Natural killer cell (primary cell): ENCODE measurements around the gene HSF2. TPM values are rescaled to one million over a fixed set of nuclear protein-coding genes. Genes with fewer than 3 reads are reported as not detected.
A peak's percentile ranks its signal among the peaks of the same experiment; 100 is the strongest.
"Not testable (repeated sequence)": the region's sequence is repeated elsewhere in the genome, so short reads cannot be mapped to it uniquely, and the experiment has no call there.

Experiments
- ATAC-seq, 3 donors: fragments of 150-1000 bp in 2 of 3; fragments of 200-7000 bp in 1 of 3; cut with Tn5 transposase; 1 replicate in 1 of 3; 2 replicates in 2 of 3; pipeline ENCODE4 v1.10.0; 2021; ENCODE audit warnings: mild to moderate bottlenecking in 2 of 3, moderate library complexity in 2 of 3
- DNase-seq, 2 donors: peaks; one replicate each; pipeline versions ENCODE4 v3.0.0 to v3.0.0-alpha.2; 2013 to 2021; ENCODE audit warnings: mixed read lengths in 1 of 2
- H3K27ac ChIP-seq: one replicate; pipeline ENCODE4 v1.5.1; 2013; ENCODE audit warnings: mild to moderate bottlenecking, low read length
- H3K27me3 ChIP-seq: one replicate; pipeline ENCODE4 v1.6.1; 2013; ENCODE audit warnings: low read length; ENCODE audit not compliant: control insufficient read depth, insufficient read depth
- H3K36me3 ChIP-seq: one replicate; pipeline ENCODE4 v1.6.1; 2013; ENCODE audit warnings: low read length; ENCODE audit not compliant: control insufficient read depth, insufficient read depth
- H3K4me1 ChIP-seq: one replicate; pipeline ENCODE4 v1.6.1; 2013; ENCODE audit warnings: low read length; ENCODE audit not compliant: control insufficient read depth, insufficient read depth
- H3K4me3 ChIP-seq: one replicate; pipeline ENCODE4 v1.5.1; 2013; ENCODE audit warnings: low read length
- H3K9me3 ChIP-seq: one replicate; pipeline ENCODE4 v1.6.1; 2013; ENCODE audit warnings: low read length; ENCODE audit not compliant: control insufficient read depth, insufficient read depth
- H3K27ac Mint-ChIP-seq, 2 donors: one replicate each; pipeline ENCODE4 v1.8.0; 2022; ENCODE audit warnings: mild to moderate bottlenecking in 2 of 2, mixed read lengths in 2 of 2, moderate library complexity in 1 of 2
- H3K27me3 Mint-ChIP-seq, 2 donors: one replicate each; pipeline ENCODE4 v1.8.0; 2022; ENCODE audit warnings: low read depth in 2 of 2, mixed read lengths in 2 of 2
- H3K36me3 Mint-ChIP-seq: one replicate; pipeline ENCODE4 v1.8.0; 2022; ENCODE audit warnings: mixed read lengths
- H3K4me1 Mint-ChIP-seq, 2 donors: one replicate each; pipeline ENCODE4 v1.8.0; 2022; ENCODE audit warnings: mixed read lengths in 2 of 2
- H3K4me3 Mint-ChIP-seq: one replicate; pipeline ENCODE4 v1.8.0; 2022; ENCODE audit warnings: mild to moderate bottlenecking, moderate library complexity, mixed read lengths
- H3K9me3 Mint-ChIP-seq, 2 donors: one replicate each; pipeline ENCODE4 v1.8.0; 2022; ENCODE audit warnings: mixed read lengths in 2 of 2
- WGBS: methylation state at CpG from one replicate; pipeline ENCODE4 v1.1.7; 2013; ENCODE audit warnings: missing lambda C conversion rate; ENCODE audit not compliant: insufficient coverage; 5-methylcytosine and 5-hydroxymethylcytosine counted together
- intact Hi-C: fragments of 100-400 bp; cut with micrococcal nuclease; formaldehyde crosslinking; loops from one replicate; pipeline ENCODE4 v1.14.2; 2022
- total RNA-seq, 4 donors: library from RNA; stranded (reverse); fragments of 120-200 nt in 1 of 4; gene quantifications; one replicate each; pipeline versions ENCODE4 v1.2.3 to v1.2.4, GENCODE V29; 2013 to 2022
- TF ChIP-seq, protein P1 (sequence below): fragments of 200-600 bp; IDR thresholded peaks from one replicate; pipeline ENCODE4 v1.8.0; 2022; ENCODE audit warnings: antibody characterized with exemption

Gene HSF2
- total RNA-seq, 3 donors from 2014 or later (not counting 1 experiment from before 2014, with no cell fraction given) = 16.4 to 23.5 (median 21.1) TPM

DNA sequence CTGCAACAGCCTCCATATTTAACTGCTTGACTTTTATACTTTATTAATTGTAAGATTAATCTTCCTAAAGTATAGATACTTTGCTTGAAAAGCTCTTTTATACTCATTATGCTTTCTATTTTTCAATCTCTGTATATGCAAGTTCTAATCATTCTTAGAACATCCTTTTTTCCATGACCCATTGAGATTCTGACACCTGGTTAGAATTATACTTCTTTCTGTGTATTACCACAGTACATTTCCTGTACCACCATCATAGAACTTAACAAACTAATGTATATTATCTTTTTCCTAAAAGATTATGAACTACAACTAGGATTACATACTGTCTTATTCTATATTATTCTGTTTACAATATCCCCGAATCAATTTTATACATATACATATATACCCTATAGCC lies 58.6 kb downstream of the HSF2 start:
- 100% methylated on average over 1 of the region's 1 CpG for WGBS
- no peak overlapping the region for H3K27ac ChIP-seq
- H3K36me3 ChIP-seq = peaks cover 46% of the 10 kb centered on the region
- H3K27me3 ChIP-seq = no peaks in the 10 kb centered on the region
- Mint-ChIP-seq H3K27me3 (no peaks in the 10 kb centered on the region), H3K36me3 (peaks cover 16% of the 10 kb centered on the region), H3K4me3 (peak overlapping the region; percentile 33), H3K9me3 (no peaks in the 10 kb centered on the region), H3K27ac (peak overlapping the region; percentile 51 to 69), H3K4me1 (peaks cover 78 to 83% of the 10 kb centered on the region in 2 donors)
- intact Hi-C loops = no loop called here
- H3K4me3 ChIP-seq = no peak overlapping the region
- TF ChIP-seq, protein P1, sequence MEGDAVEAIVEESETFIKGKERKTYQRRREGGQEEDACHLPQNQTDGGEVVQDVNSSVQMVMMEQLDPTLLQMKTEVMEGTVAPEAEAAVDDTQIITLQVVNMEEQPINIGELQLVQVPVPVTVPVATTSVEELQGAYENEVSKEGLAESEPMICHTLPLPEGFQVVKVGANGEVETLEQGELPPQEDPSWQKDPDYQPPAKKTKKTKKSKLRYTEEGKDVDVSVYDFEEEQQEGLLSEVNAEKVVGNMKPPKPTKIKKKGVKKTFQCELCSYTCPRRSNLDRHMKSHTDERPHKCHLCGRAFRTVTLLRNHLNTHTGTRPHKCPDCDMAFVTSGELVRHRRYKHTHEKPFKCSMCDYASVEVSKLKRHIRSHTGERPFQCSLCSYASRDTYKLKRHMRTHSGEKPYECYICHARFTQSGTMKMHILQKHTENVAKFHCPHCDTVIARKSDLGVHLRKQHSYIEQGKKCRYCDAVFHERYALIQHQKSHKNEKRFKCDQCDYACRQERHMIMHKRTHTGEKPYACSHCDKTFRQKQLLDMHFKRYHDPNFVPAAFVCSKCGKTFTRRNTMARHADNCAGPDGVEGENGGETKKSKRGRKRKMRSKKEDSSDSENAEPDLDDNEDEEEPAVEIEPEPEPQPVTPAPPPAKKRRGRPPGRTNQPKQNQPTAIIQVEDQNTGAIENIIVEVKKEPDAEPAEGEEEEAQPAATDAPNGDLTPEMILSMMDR = no peak
- DNase-seq (no peak), ATAC-seq (peak in 1 of 3 donors; percentile 24)
- peaks cover 8% of the 10 kb centered on the region for H3K4me1 ChIP-seq
- H3K9me3 ChIP-seq = no peaks in the 10 kb centered on the region

DNA sequence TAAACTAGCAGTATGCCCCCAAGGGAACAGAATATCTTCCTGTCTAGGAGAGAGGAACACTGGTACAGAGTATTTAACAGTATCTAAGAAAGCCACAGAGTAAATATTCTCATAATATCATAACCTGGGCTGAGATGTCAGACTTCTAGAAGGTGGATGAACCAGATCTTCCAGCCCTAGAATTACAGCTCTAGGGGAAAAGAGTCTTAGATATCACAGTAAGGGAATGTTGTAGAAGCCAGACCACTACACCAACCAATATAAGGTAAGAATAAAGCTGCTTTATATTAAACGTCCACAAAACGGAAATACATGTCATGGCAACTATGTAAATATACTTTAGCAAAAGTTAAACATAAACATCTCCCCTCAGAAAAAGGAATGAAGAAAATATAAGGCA lies 59.8 kb downstream of the HSF2 start:
- Mint-ChIP-seq H3K4me1 (peaks cover 82 to 83% of the 10 kb centered on the region in 2 donors), H3K4me3 (peak overlapping the region; percentile 45)

DNA sequence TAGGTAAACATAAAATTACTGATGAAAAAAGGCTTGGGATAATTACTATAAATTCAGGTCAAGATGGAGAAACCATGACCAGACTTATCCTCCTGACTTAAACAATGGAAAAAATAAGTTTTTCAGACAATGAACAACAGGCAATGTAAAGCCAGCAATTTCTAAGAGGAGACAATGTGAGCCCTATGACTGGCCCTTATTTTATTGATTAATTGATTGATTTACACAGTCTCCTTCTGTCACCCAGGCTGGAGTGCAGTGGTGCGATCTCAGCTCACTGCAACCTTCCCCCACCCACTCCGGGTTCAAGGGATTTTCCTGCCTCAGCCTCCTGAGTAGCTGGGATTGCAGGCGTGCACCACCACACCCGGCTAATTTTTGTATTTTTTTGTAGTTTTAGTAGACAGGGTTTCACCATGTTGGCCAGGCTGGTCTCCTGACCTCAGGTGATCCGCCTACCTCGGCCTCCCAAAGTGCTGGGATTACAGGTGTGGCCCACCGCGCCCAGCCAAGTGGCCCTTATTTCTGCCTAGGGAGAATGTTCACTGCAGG lies 60.5 kb downstream of the HSF2 start:
- ATAC-seq, H3K4me1 ChIP-seq, H3K27me3 ChIP-seq, H3K36me3 Mint-ChIP-seq, H3K27ac ChIP-seq, H3K9me3 ChIP-seq, intact Hi-C loops, H3K27me3 Mint-ChIP-seq, H3K4me3 ChIP-seq, H3K9me3 Mint-ChIP-seq, DNase-seq: not testable (repeated sequence)
- H3K36me3 ChIP-seq = peaks cover 37% of the 10 kb centered on the region
- Mint-ChIP-seq H3K27ac (peak overlapping the region; percentile 51 to 69), H3K4me3 (peak overlapping the region; percentile 45), H3K4me1 (peaks cover 79 to 83% of the 10 kb centered on the region in 2 donors)
- 96% methylated on average over 6 of the region's 8 CpGs for WGBS

More for the DNA sequence above, 59.8 kb downstream of the HSF2 start:
- H3K4me3 ChIP-seq = no peak overlapping the region
- peaks cover 5% of the 10 kb centered on the region for H3K36me3 Mint-ChIP-seq
- peaks cover 8% of the 10 kb centered on the region for H3K4me1 ChIP-seq
- no CpG with 5 or more reads among the region's 2 CpGs for WGBS
- H3K27me3 Mint-ChIP-seq = no peaks in the 10 kb centered on the region
- DNase-seq (no peak), ATAC-seq (peak in 1 of 3 donors; percentile 25)
- peak overlapping the region; percentile 51 to 69 for H3K27ac Mint-ChIP-seq
- intact Hi-C loops = no loop called here
- no peaks in the 10 kb centered on the region for H3K9me3 Mint-ChIP-seq
- H3K9me3 ChIP-seq = no peaks in the 10 kb centered on the region
- no peak overlapping the region for H3K27ac ChIP-seq
- TF ChIP-seq, protein P1 = no peak
- no peaks in the 10 kb centered on the region for H3K27me3 ChIP-seq
- H3K36me3 ChIP-seq = peaks cover 41% of the 10 kb centered on the region

DNA sequence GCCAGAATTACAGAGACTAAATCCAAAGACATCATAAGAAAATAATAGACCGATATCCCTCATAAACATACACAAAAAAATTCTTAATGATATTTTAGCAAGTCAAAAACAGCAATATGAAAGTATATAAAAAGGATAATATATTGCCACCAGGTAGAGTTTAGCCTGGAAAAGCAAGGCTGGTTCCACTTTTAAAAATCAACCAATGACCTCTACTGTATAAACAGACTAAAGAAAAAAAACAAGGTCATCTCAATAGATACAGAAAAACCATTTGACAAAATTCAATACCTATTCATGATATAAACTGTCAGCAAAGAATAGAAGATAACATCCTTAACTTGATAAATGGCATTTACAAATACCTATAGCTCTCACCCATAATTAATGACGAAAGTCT lies 62.4 kb downstream of the HSF2 start:
- TF ChIP-seq, protein P1 = no peak

More for the DNA sequence above, 62.4 kb downstream of the HSF2 start:
- Histone ChIP-seq H3K4me3 (no peak overlapping the region), H3K27ac (no peak overlapping the region), H3K9me3 (no peaks in the 10 kb centered on the region), H3K27me3 (no peaks in the 10 kb centered on the region), H3K4me1 (peaks cover 15% of the 10 kb centered on the region), H3K36me3 (peaks cover 28% of the 10 kb centered on the region)
- DNase-seq = no peak
- Mint-ChIP-seq H3K9me3 (no peaks in the 10 kb centered on the region), H3K4me1 (peaks cover 88 to 89% of the 10 kb centered on the region in 2 donors), H3K27me3 (no peaks in the 10 kb centered on the region), H3K36me3 (no peaks in the 10 kb centered on the region), H3K4me3 (peak overlapping the region; percentile 14), H3K27ac (peak overlapping the region; percentile 39 to 66)
- no peak for ATAC-seq
- intact Hi-C loops = no loop called here
- 100% methylated on average over 1 of the region's 2 CpGs for WGBS
